ENCODE data around the gene ADGRB2. TPM values are rescaled to one million over a fixed set of nuclear protein-coding genes. Genes with fewer than 3 reads are reported as not detected.

ADGRB2 gene
- total and polyA plus RNA-seq, 2 of the 4 experiments (the other 2 are of a cell fraction): 2.2 to 11.9 TPM

- H4K91ac ChIP-seq (ENCODE audit: insufficient read depth, low read depth, low read length): no peak overlapping the region
- H3K9ac ChIP-seq (ENCODE audit: low read depth, low read length): no peak overlapping the region
- POLR2A ChIA-PET (ENCODE audit: unreplicated experiment): no interaction called here
- H2AK5ac ChIP-seq (ENCODE audit: low read depth, low read length): no peak overlapping the region
- H3K4me2 ChIP-seq (ENCODE audit: low read depth, low read length): no peak overlapping the region
- H3K4ac ChIP-seq (ENCODE audit: low read depth, low read length): no peak overlapping the region
- CTCF ChIA-PET: no interaction called here
- H3K4me1 ChIP-seq (ENCODE audit: control insufficient read depth, insufficient read depth, low read length): peaks cover 10% of the 10 kb centered on the region
- peaks cover 2% of the 10 kb centered on the region; the same call in 1 of the 2 replicates for H3K9me3 ChIP-seq (ENCODE audit: control insufficient read depth, insufficient read depth, low read length)
- H4K20me1 ChIP-seq (ENCODE audit: insufficient read depth, low read length): no peaks in the 10 kb centered on the region
- WGBS, 2 experiments (ENCODE audit: extremely low coverage in 2 of 2, insufficient read length in 1 of 2): 89% methylated on average over 4 of the region's 9 CpGs; no CpG with 5 or more reads in 1 of the 2 experiments
- in situ Hi-C loops (cut with MboI; ENCODE audit: low sequenced_read_pairs): loop anchor here (5.0 kb wide), 1 partner anchor 52 kb away; no protein-coding TSS in a partner anchor
- H3K4me3 ChIP-seq (ENCODE audit: insufficient read depth, low read depth, low read length): no peak overlapping the region
- no peak overlapping the region for H4K5ac ChIP-seq (ENCODE audit: low read depth, low read length)
- H3K27ac ChIP-seq (ENCODE audit: insufficient read depth, low read length): no peak overlapping the region
- H3K14ac ChIP-seq (replicated peaks; ENCODE audit: low read depth, low read length): no peak overlapping the region
- ATAC-seq (ENCODE audit: low read depth) (no peak), DNase-seq (no peak)
- no peak overlapping the region for H4K8ac ChIP-seq (ENCODE audit: low read depth in 2 of 2, low read length in 2 of 2)
- H3K23ac ChIP-seq (ENCODE audit: low read depth, low read length): no peak overlapping the region
- H3K9me1 ChIP-seq (ENCODE audit: insufficient read depth, low read length): peaks cover 3% of the 10 kb centered on the region; the same call in 1 of the 2 replicates
- H3K36me3 ChIP-seq (ENCODE audit: control insufficient read depth, insufficient read depth, low read length): no peaks in the 10 kb centered on the region
- no peak overlapping the region for H2BK20ac ChIP-seq (ENCODE audit: low read depth, low read length)
- H2AK9ac ChIP-seq (replicated peaks; ENCODE audit: low read depth, low read length, poor library complexity): no peak overlapping the region
- no peak overlapping the region for H3K56ac ChIP-seq (ENCODE audit: extremely low read depth, insufficient read depth, low read length)
- H2BK5ac ChIP-seq (ENCODE audit: low read depth, low read length, poor library complexity, severe bottlenecking): no peak overlapping the region
- no peaks in the 10 kb centered on the region for H3K79me1 ChIP-seq (ENCODE audit: low read depth in 1 of 2, low read length in 2 of 2)
- H2BK15ac ChIP-seq (ENCODE audit: low read depth, low read length): no peak overlapping the region
- no peak overlapping the region for H2AFZ ChIP-seq (replicated peaks; ENCODE audit: low read length, poor library complexity)
- H2BK120ac ChIP-seq (ENCODE audit: low read depth, low read length): no peak overlapping the region
- H3K18ac ChIP-seq (ENCODE audit: low read depth, low read length): no peak overlapping the region
- BruUV-seq (replicated peaks): no TSS peak
- dilution Hi-C loops (cut with HindIII; ENCODE audit: low sequenced_read_pairs, unreplicated experiment): no loop called here
- no peak for TF ChIP-seq SMC3 (IDR thresholded peaks at IDR 0.05; ENCODE audit: low read depth, low read length)
- no peak for TF ChIP-seq MXI1 (IDR thresholded peaks at IDR 0.05; ENCODE audit: borderline replicate concordance, low read depth, low read length)
- TF ChIP-seq MAZ (IDR thresholded peaks at IDR 0.05; ENCODE audit: borderline replicate concordance, low read depth, low read length): no peak
- no peak for TF ChIP-seq ELK1 (IDR thresholded peaks at IDR 0.05; ENCODE audit: borderline replicate concordance, low read depth, low read length)
- TF ChIP-seq MAFK (IDR thresholded peaks at IDR 0.05; ENCODE audit: low read depth, low read length): no peak
- TF ChIP-seq RFX5 (IDR thresholded peaks at IDR 0.05; ENCODE audit: low read depth, low read length): no peak
- TF ChIP-seq CEBPB (IDR thresholded peaks at IDR 0.05; ENCODE audit: low read depth, low read length): no peak
- TF ChIP-seq RAD21 (IDR thresholded peaks at IDR 0.05; ENCODE audit: low read length): no peak
- TF ChIP-seq POLR2A (IDR thresholded peaks at IDR 0.05; ENCODE audit: low read depth, low read length): no peak
- no peak for TF ChIP-seq BHLHE40 (IDR thresholded peaks at IDR 0.05; ENCODE audit: low read depth, low read length)
- no peak for TF ChIP-seq NFE2L2 (IDR thresholded peaks at IDR 0.05; ENCODE audit: low read depth, low read length)
- peaks cover 19% of the 10 kb centered on the region for H3K27me3 ChIP-seq (ENCODE audit: control insufficient read depth, insufficient read depth, low read length)
- intact Hi-C loops (cut with micrococcal nuclease): no loop called here
Measured at GRCh38 chr1:31779687-31780086, 15.5 kb upstream of the ADGRB2 start.

All from IMR-90 (cell line).